ENCODE data around the gene GALK2.

Gene GALK2

GRCh38 chr15:49282366-49282765 lies 112.3 kb downstream of the GALK2 start:
- no peak for DNase-seq (ENCODE audit: low read depth in 3 of 3)

- no peak for DNase-seq (ENCODE audit: low read depth in 3 of 3)
Measured at GRCh38 chr15:49286649-49287404, 116.8 kb downstream of the GALK2 start.

- no peak for DNase-seq (ENCODE audit: low read depth in 3 of 3)
Measured at GRCh38 chr15:49287481-49287880, 117.4 kb downstream of the GALK2 start.

GRCh38 chr15:49288391-49288790 lies 118.3 kb downstream of the GALK2 start:
- DNase-seq (ENCODE audit: low read depth in 3 of 3): no peak

- DNase-seq (ENCODE audit: low read depth in 3 of 3): no peak
Measured at GRCh38 chr15:49290191-49290590, 120.1 kb downstream of the GALK2 start.

GRCh38 chr15:49293941-49294340 lies 123.9 kb downstream of the GALK2 start:
- DNase-seq (ENCODE audit: low read depth in 3 of 3): no peak

GRCh38 chr15:49296258-49296657 lies 126.2 kb downstream of the GALK2 start:
- DNase-seq (ENCODE audit: low read depth in 3 of 3): no peak

- no peak for DNase-seq (ENCODE audit: low read depth in 3 of 3)
Measured at GRCh38 chr15:49297584-49297983, 127.5 kb downstream of the GALK2 start.

- DNase-seq (ENCODE audit: low read depth in 3 of 3): no peak
Measured at GRCh38 chr15:49300856-49301255, 130.8 kb downstream of the GALK2 start.

GRCh38 chr15:49301562-49301961 lies 131.5 kb downstream of the GALK2 start:
- no peak for DNase-seq (ENCODE audit: low read depth in 3 of 3)

- DNase-seq (ENCODE audit: low read depth in 3 of 3): no peak
Measured at GRCh38 chr15:49303003-49303402, 133.0 kb downstream of the GALK2 start.

- DNase-seq (ENCODE audit: low read depth in 3 of 3): no peak
Measured at GRCh38 chr15:49306551-49306950, 136.5 kb downstream of the GALK2 start.

- no peak for DNase-seq (ENCODE audit: low read depth in 3 of 3)
Measured at GRCh38 chr15:49308686-49309085, 138.6 kb downstream of the GALK2 start.

- DNase-seq (ENCODE audit: low read depth in 3 of 3): no peak
Measured at GRCh38 chr15:49309889-49310288, 139.8 kb downstream of the GALK2 start.

GRCh38 chr15:49313650-49314049 lies 143.6 kb downstream of the GALK2 start:
- DNase-seq (ENCODE audit: low read depth in 3 of 3): no peak

- DNase-seq (ENCODE audit: low read depth in 3 of 3): no peak
Measured at GRCh38 chr15:49314716-49315115, 144.7 kb downstream of the GALK2 start.

GRCh38 chr15:49315391-49315823 lies 145.4 kb downstream of the GALK2 start:
- no peak for DNase-seq (ENCODE audit: low read depth in 3 of 3)

- no peak for DNase-seq (ENCODE audit: low read depth in 3 of 3)
Measured at GRCh38 chr15:49320351-49320750, 150.3 kb downstream of the GALK2 start.

- no peak for DNase-seq (ENCODE audit: low read depth in 3 of 3)
Measured at GRCh38 chr15:49323207-49323606, 153.2 kb downstream of the GALK2 start.

- DNase-seq (ENCODE audit: low read depth in 3 of 3): no peak
Measured at GRCh38 chr15:49327927-49328326, 157.9 kb downstream of the GALK2 start.

GRCh38 chr15:49328941-49329340 lies 158.9 kb downstream of the GALK2 start:
- DNase-seq (ENCODE audit: low read depth in 3 of 3): no peak

GRCh38 chr15:49330166-49330565 lies 160.1 kb downstream of the GALK2 start:
- no peak for DNase-seq (ENCODE audit: low read depth in 3 of 3)

- no peak for DNase-seq (ENCODE audit: low read depth in 3 of 3)
Measured at GRCh38 chr15:49331442-49331841, 161.4 kb downstream of the GALK2 start.

- DNase-seq (ENCODE audit: low read depth in 3 of 3): no peak
Measured at GRCh38 chr15:49331951-49332350, 161.9 kb downstream of the GALK2 start.

Measured in stimulated activated CD4-positive, alpha-beta T cell treated with anti-CD3 and anti-CD28 coated beads, TNF-alpha, amount 100 ng/mL, for 48 hours (primary cell).